GM18858 (cell line): ENCODE data around the gene PRKN.

Experiments used
- ATAC-seq: cut with Tn5 transposase; IDR thresholded peaks from one replicate; pipeline ENCODE4 v1.9.1; 2021; ENCODE audit not compliant: unreplicated experiment

Gene PRKN

GRCh38 chr6:162260027-162260426 is 467.5 kb downstream of the PRKN start:
- no peak for ATAC-seq

- no peak for ATAC-seq
Observed at GRCh38 chr6:162258647-162259046, 468.9 kb downstream of the PRKN start.

GRCh38 chr6:162256361-162256760 is 471.2 kb downstream of the PRKN start:
- no peak for ATAC-seq

GRCh38 chr6:162251257-162251656 is 476.3 kb downstream of the PRKN start:
- ATAC-seq: no peak

- no peak for ATAC-seq
Observed at GRCh38 chr6:162249907-162250642, 477.5 kb downstream of the PRKN start.

GRCh38 chr6:162245830-162246420 is 481.6 kb downstream of the PRKN start:
- ATAC-seq: no peak

GRCh38 chr6:162244031-162244430 is 483.5 kb downstream of the PRKN start:
- no peak for ATAC-seq

- ATAC-seq: no peak
Observed at GRCh38 chr6:162242915-162243314, 484.7 kb downstream of the PRKN start.

GRCh38 chr6:162239330-162239729 is 488.2 kb downstream of the PRKN start:
- ATAC-seq: no peak

- no peak for ATAC-seq
Observed at GRCh38 chr6:162238675-162239074, 488.9 kb downstream of the PRKN start.

GRCh38 chr6:162237331-162237730 is 490.2 kb downstream of the PRKN start:
- no peak for ATAC-seq

- ATAC-seq: no peak
Observed at GRCh38 chr6:162234631-162235030, 492.9 kb downstream of the PRKN start.

- no peak for ATAC-seq
Observed at GRCh38 chr6:162230147-162230752, 497.3 kb downstream of the PRKN start.

GRCh38 chr6:162229093-162229492 is 498.5 kb downstream of the PRKN start:
- ATAC-seq: no peak

- no peak for ATAC-seq
Observed at GRCh38 chr6:162226803-162227202, 500.8 kb downstream of the PRKN start.

- no peak for ATAC-seq
Observed at GRCh38 chr6:162222521-162222920, 505.0 kb downstream of the PRKN start.

- ATAC-seq: no peak
Observed at GRCh38 chr6:162220876-162221275, 506.7 kb downstream of the PRKN start.

- ATAC-seq: no peak
Observed at GRCh38 chr6:162219266-162219665, 508.3 kb downstream of the PRKN start.

- no peak for ATAC-seq
Observed at GRCh38 chr6:162217811-162218493, 509.6 kb downstream of the PRKN start.

GRCh38 chr6:162217058-162217457 is 510.5 kb downstream of the PRKN start:
- ATAC-seq: no peak

- no peak for ATAC-seq
Observed at GRCh38 chr6:162211777-162212176, 515.8 kb downstream of the PRKN start.

GRCh38 chr6:162211022-162211421 is 516.5 kb downstream of the PRKN start:
- ATAC-seq: no peak
